NT2/D1 (cell line): ENCODE data around the gene LPP.

Source experiments
- YY1 ChIP-seq: IDR thresholded peaks from 2 replicates; pipeline ENCODE4 v1.6.1; 2011; ENCODE audit not compliant: insufficient read length, insufficient read depth
- ZNF274 ChIP-seq: IDR thresholded peaks from 2 replicates; pipeline ENCODE4 v1.6.1; 2011; ENCODE audit warnings: mild to moderate bottlenecking, low read depth, low read length

DNA sequence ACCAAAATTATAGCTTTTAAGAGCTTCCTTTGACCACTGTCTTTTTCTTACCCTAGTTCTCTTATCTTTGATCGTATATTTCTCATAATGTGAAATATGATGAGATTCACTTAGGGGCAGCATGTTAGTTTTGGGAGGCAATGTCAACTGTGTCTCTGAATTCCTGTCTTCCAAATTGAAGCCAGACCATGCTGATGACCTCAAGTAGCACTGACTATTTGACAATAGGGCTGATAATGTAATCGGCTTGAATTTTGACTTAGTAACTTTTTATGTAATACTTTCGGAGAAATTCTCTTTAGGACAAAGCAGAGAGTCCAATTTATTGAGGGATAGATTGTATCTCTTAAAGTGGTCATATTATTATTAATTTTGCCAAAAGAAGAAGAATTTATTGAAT is 722.4 kb downstream of the LPP start:
- TF ChIP-seq ZNF274: no peak
- no peak for TF ChIP-seq YY1
